Measurements from ENCODE around the gene CAV3. TPM values are rescaled to one million over a fixed set of nuclear protein-coding genes. Genes with fewer than 3 reads are reported as not detected.

CAV3 gene
- total and polyA plus RNA-seq, 9 of the 15 experiments (the other 6 are each of a cell fraction or from before 2014, with no cell fraction given): not detected

GRCh38 chr3:8759038-8759707, 25.6 kb downstream of the CAV3 start:
- no peak for ATAC-seq
- no TSS peak for BruUV-seq (replicated peaks)
- Histone ChIP-seq H3K27ac (ENCODE audit: extremely low read depth, low read depth, low read length) (no peak overlapping the region), H3K9ac (ENCODE audit: insufficient read depth in 1 of 2, low read depth in 2 of 2, low read length in 2 of 2) (no peak overlapping the region), H3K36me3 (ENCODE audit: control insufficient read depth, insufficient read depth, low read length) (no peaks in the 10 kb centered on the region), H4K20me1 (replicated peaks; ENCODE audit: control insufficient read depth, insufficient read depth, low read length) (peaks cover 5% of the 10 kb centered on the region; the same call in 1 of the 2 replicates), H3K9me1 (ENCODE audit: control insufficient read depth, insufficient read depth, low read length) (no peaks in the 10 kb centered on the region), H3K9me3 (replicated peaks; ENCODE audit: control insufficient read depth, insufficient read depth, low read depth, low read length) (no peaks in the 10 kb centered on the region), H2AFZ (ENCODE audit: low read depth, low read length) (no peak overlapping the region), H3K4me1 (replicated peaks in 1 of 2; ENCODE audit: control insufficient read depth in 2 of 2, insufficient read depth in 2 of 2, low read length in 2 of 2) (no peaks in the 10 kb centered on the region), H3K79me2 (ENCODE audit: control insufficient read depth, insufficient read depth, low read length) (no peaks in the 10 kb centered on the region), H3K27me3 (ENCODE audit: control insufficient read depth in 2 of 2, insufficient read depth in 2 of 2, low read length in 2 of 2) (peaks cover 25 to 62% of the 10 kb centered on the region in 2 experiments; a peak in 4 of 5 replicates), H3K4me3 (no peak overlapping the region), H3K4me2 (ENCODE audit: insufficient read depth, low read length) (no peak overlapping the region)
- TF ChIP-seq ARID3A (IDR thresholded peaks at IDR 0.05; ENCODE audit: borderline replicate concordance, low read depth, low read length) (no peak), ZNF644 (tag; IDR thresholded peaks at IDR 0.05; ENCODE audit: low read depth) (no peak), IFI16 (CRISPR knock-in tag; IDR thresholded peaks at IDR 0.05) (no peak), ZNF518B (CRISPR knock-in tag; IDR thresholded peaks at IDR 0.05) (no peak), NFRKB (IDR thresholded peaks at IDR 0.05; ENCODE audit: low read depth) (no peak), ELF2 (CRISPR knock-in tag; IDR thresholded peaks at IDR 0.05) (no peak), ZNF668 (CRISPR knock-in tag; IDR thresholded peaks at IDR 0.05) (no peak), ZNF133 (CRISPR knock-in tag; IDR thresholded peaks at IDR 0.05) (no peak), NFATC3 (IDR thresholded peaks at IDR 0.05) (no peak), VEZF1 (CRISPR knock-in tag; IDR thresholded peaks at IDR 0.05) (no peak), DDX20 (tag; IDR thresholded peaks at IDR 0.05; ENCODE audit: low read depth) (no peak), USF1 (CRISPR knock-in tag; IDR thresholded peaks at IDR 0.05) (no peak), TAL1 (IDR thresholded peaks at IDR 0.05) (no peak)
- POLR2A ChIA-PET: interaction anchor here (0.6 to 0.7 kb wide), 2 partner anchors 17 to 129 kb away, joined by 3 read pairs; no protein-coding TSS in a partner anchor
- no peak for DNase-seq (ENCODE audit: extremely low read depth in 1 of 4, low spot score in 3 of 4)
- no peak for FAIRE-seq
- WGBS (ENCODE audit: insufficient coverage, low coverage, missing lambda C conversion rate): 6% methylated on average over 7 of the region's 7 CpGs
- intact Hi-C loops (cut with micrococcal nuclease): no loop called here
- in situ Hi-C loops (cut with MboI): no loop called here
- CTCF ChIA-PET (ENCODE audit: low intra/inter-chr PET ratio): no interaction called here
